GM23248 (cell line): ENCODE data around the gene VPS39. TPM values are rescaled to one million over a fixed set of nuclear protein-coding genes. Genes with fewer than 3 reads are reported as not detected.

Source experiments
- DNase-seq: peaks from one replicate; pipeline ENCODE4 v3.0.0-alpha.2; 2015
- H2AFZ ChIP-seq: fragments of 200-600 bp; sonication (generic); 2 replicates; pipeline ENCODE4 v1.6.1; 2016; ENCODE audit warnings: antibody characterized with exemption
- H3F3A ChIP-seq: fragments of 200-600 bp; sonication (generic); 2 replicates; pipeline ENCODE4 v1.6.1; 2016; ENCODE audit warnings: mild to moderate bottlenecking, antibody characterized with exemption, mixed run types; ENCODE audit not compliant: insufficient read depth
- H3K27ac ChIP-seq: fragments of 200-600 bp; sonication (generic); 2 replicates; pipeline ENCODE4 v1.5.1; 2016; ENCODE audit warnings: mild to moderate bottlenecking
- H3K27me3 ChIP-seq: fragments of 200-600 bp; sonication (generic); replicated peaks from 2 replicates; pipeline ENCODE4 v1.6.1; 2016; ENCODE audit warnings: mild to moderate bottlenecking; ENCODE audit not compliant: insufficient read depth
- H3K36me3 ChIP-seq: fragments of 200-600 bp; sonication (generic); 2 replicates; pipeline ENCODE4 v1.6.1; 2016; ENCODE audit warnings: low read depth, mild to moderate bottlenecking
- H3K4me1 ChIP-seq: fragments of 200-600 bp; sonication (generic); 2 replicates; pipeline ENCODE4 v1.6.1; 2016; ENCODE audit warnings: mild to moderate bottlenecking; ENCODE audit not compliant: insufficient read depth
- H3K4me2 ChIP-seq: fragments of 200-600 bp; sonication (generic); one replicate; pipeline ENCODE4 v1.6.1; 2016; ENCODE audit warnings: mild to moderate bottlenecking; ENCODE audit not compliant: unreplicated experiment
- H3K4me3 ChIP-seq: fragments of 200-600 bp; sonication (generic); 2 replicates; pipeline ENCODE4 v1.5.1; 2016; ENCODE audit warnings: mild to moderate bottlenecking
- H3K79me2 ChIP-seq: fragments of 200-600 bp; sonication (generic); 2 replicates; pipeline ENCODE4 v1.6.1; 2016; ENCODE audit warnings: mild to moderate bottlenecking; ENCODE audit not compliant: insufficient read depth
- H3K9ac ChIP-seq: fragments of 200-600 bp; sonication (generic); 2 replicates; pipeline ENCODE4 v1.6.1; 2016; ENCODE audit warnings: mild to moderate bottlenecking
- H3K9me2 ChIP-seq: fragments of 200-600 bp; sonication (generic); 2 replicates; pipeline ENCODE4 v1.6.1; 2016; ENCODE audit warnings: mixed run types, mild to moderate bottlenecking, moderate library complexity; ENCODE audit not compliant: insufficient read depth
- H3K9me3 ChIP-seq: fragments of 200-600 bp; sonication (generic); one replicate; pipeline ENCODE4 v1.6.1; 2017; ENCODE audit warnings: low read depth
- H4K20me1 ChIP-seq: fragments of 200-600 bp; sonication (generic); 2 replicates; pipeline ENCODE4 v1.6.0; 2016; ENCODE audit not compliant: insufficient read depth
- EZH2 ChIP-seq: fragments of 200-600 bp; sonication (generic); IDR thresholded peaks from 2 replicates; pipeline ENCODE4 v1.6.1; 2018; ENCODE audit warnings: antibody characterized with exemption, mild to moderate bottlenecking; ENCODE audit not compliant: insufficient read depth, poor library complexity, severe bottlenecking
- EZH2phosphoT487 ChIP-seq: fragments of 200-600 bp; sonication (generic); IDR thresholded peaks from 2 replicates; pipeline ENCODE4 v1.6.1; 2018; ENCODE audit warnings: antibody characterized with exemption, moderate library complexity, mild to moderate bottlenecking, low read depth; ENCODE audit not compliant: insufficient read depth
- WGBS, 2 experiments: methylation state at CpG; one replicate each; pipeline ENCODE4 v1.1.6; 2015 to 2017; ENCODE audit warnings: low lambda C conversion rate in 2 of 2, low coverage in 1 of 2; ENCODE audit errors: missing lambda C conversion rate in 2 of 2; 5-methylcytosine and 5-hydroxymethylcytosine counted together
- in situ Hi-C: fragments of 300-500 bp; cut with MboI; formaldehyde crosslinking; loops from 2 replicates; pipeline ENCODE4 v1.15.0; 2020
- polyA plus RNA-seq: library from polyadenylated mRNA; unstranded; fragments of >200 nt; fragmentation: Nextera tagmentation; extraction: Ambion mirVana; gene quantifications from 2 replicates; pipeline ENCODE4 v1.2.1, GENCODE V29; 2016
- total RNA-seq: library from RNA; depleted of rRNA; stranded (reverse); fragments of >200 nt; shearing (Covaris generic); gene quantifications from 2 replicates; pipeline ENCODE4 v1.2.3, GENCODE V29; 2014

Gene VPS39
- total and polyA plus RNA-seq, 2 experiments from 2014 or later = 33.0 to 49.3 TPM

DNA sequence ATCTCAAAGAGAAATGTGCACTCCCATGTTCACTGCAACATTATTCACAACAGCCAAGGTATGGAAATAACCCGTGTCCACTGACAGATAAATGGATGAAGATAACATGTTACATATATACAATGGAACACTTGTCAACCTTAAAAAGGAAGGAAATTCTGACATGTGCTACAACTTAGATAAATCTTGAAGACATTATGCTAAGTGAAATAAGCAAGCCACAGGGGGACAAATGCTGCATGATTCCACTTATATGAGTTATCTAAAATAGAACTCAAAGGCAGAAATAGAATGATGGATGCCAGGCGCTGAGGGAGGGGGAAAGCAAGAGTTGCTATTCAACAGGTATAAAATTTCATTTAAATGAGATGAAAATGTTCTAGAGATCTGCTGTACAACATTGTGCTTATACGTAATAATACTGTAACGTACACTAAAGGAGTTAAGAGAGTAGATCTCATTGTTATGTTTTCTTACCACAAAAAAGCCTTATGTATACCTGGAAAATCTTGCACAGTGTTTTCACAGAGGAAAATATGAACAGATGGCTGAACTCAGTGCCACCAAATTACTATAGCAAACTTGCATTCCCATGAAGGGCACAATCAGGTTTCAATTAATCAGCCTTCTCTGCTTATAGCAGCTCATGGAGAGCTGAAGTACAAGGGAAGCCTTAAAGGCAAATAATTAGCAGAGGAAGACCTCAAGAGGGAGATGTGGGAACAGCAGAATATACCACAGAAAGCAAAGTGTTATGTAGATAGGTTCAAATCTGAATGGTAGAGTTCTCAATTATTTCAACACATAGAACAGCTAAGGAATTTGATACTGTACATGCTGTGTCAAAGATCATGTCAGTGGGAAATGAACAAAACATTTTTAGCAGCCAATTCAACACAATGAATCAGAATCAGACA, 8.1 kb upstream of the VPS39 start:
- no peaks in the 10 kb centered on the region for H3K9me3 ChIP-seq
- peaks cover 81% of the 10 kb centered on the region for H3K36me3 ChIP-seq
- in situ Hi-C loops = no loop called here
- no peak overlapping the region for H3K27ac ChIP-seq
- peaks cover 48% of the 10 kb centered on the region for H3F3A ChIP-seq
- H3K79me2 ChIP-seq = peaks cover 31% of the 10 kb centered on the region
- no peak overlapping the region for H3K4me3 ChIP-seq
- peak; percentile 6 for DNase-seq
- H3K4me1 ChIP-seq = no peaks in the 10 kb centered on the region
- no peak for TF ChIP-seq EZH2
- TF ChIP-seq EZH2phosphoT487 = no peak
- no peaks in the 10 kb centered on the region for H4K20me1 ChIP-seq
- H2AFZ ChIP-seq = no peak overlapping the region
- no peaks in the 10 kb centered on the region for H3K27me3 ChIP-seq
- H3K4me2 ChIP-seq = no peak overlapping the region
- H3K9ac ChIP-seq = no peak overlapping the region
- 95 to 96% methylated on average over 4 of the region's 4 CpGs for WGBS, 2 experiments
- no peaks in the 10 kb centered on the region for H3K9me2 ChIP-seq

DNA sequence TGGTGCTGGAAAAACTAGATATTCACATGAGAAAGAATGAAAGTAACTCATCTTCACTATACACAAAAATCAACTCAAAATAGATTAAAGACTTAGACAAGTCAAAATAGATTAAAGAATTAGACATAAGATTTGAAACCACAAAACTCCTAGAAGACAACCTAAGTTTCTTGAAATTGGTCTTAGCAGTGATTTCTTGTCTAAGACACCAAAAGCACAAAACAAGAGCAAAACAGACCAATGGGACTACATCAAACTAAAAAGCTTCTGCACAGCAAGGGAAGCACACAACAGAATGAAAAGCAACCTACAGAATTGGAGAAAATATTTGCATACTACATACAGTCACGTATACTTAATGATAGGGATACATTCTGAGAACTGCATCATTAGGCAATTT, 6.5 kb upstream of the VPS39 start:
- Histone ChIP-seq H3F3A (peaks cover 63% of the 10 kb centered on the region), H4K20me1 (no peaks in the 10 kb centered on the region), H3K9me3 (no peaks in the 10 kb centered on the region), H3K27ac (no peak overlapping the region), H3K36me3 (peaks cover 85% of the 10 kb centered on the region), H3K4me2 (no peak overlapping the region), H3K9ac (no peak overlapping the region), H3K79me2 (peaks cover 31% of the 10 kb centered on the region), H2AFZ (no peak overlapping the region), H3K4me1 (no peaks in the 10 kb centered on the region), H3K27me3 (no peaks in the 10 kb centered on the region), H3K4me3 (no peak overlapping the region), H3K9me2 (no peaks in the 10 kb centered on the region)
- in situ Hi-C loops = no loop called here
- no peak for TF ChIP-seq EZH2phosphoT487
- TF ChIP-seq EZH2 = no peak
- WGBS, 2 experiments = 85 to 96% methylated on average over 1 of the region's 1 CpG
- DNase-seq = no peak

DNA sequence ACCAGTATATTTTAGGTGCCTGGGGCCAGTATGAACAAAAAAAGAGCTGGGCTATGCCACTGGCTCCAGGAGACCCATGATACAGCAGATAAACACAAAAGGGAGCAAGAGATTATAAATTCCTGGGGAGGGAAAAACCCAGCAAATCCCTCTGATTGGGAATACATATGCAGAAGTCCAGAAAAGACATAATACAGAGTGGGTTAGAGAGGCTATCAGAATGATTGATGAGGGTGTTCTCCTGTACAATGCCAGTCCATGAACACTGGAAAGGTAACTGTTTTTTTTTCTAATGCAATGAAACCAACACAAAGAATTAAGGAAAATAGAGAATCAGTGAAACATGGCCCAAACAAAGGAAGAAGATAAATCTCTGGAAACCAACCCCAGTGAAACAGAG, 5.4 kb upstream of the VPS39 start:
- Histone ChIP-seq H2AFZ (no peak overlapping the region), H3K4me3 (no peak overlapping the region), H3K27ac (no peak overlapping the region), H3K9me2 (no peaks in the 10 kb centered on the region), H3K9me3 (no peaks in the 10 kb centered on the region), H3K9ac (no peak overlapping the region), H3K79me2 (peaks cover 33% of the 10 kb centered on the region), H3K27me3 (no peaks in the 10 kb centered on the region), H3K36me3 (peaks cover 74% of the 10 kb centered on the region), H3F3A (peaks cover 63% of the 10 kb centered on the region), H4K20me1 (no peaks in the 10 kb centered on the region), H3K4me2 (no peak overlapping the region), H3K4me1 (0 out of 2 replicates have a peak, but pooled peaks cover 2% of the 10 kb centered on the region)
- DNase-seq = no peak
- no peak for TF ChIP-seq EZH2phosphoT487
- TF ChIP-seq EZH2 = no peak
- in situ Hi-C loops = no loop called here

DNA sequence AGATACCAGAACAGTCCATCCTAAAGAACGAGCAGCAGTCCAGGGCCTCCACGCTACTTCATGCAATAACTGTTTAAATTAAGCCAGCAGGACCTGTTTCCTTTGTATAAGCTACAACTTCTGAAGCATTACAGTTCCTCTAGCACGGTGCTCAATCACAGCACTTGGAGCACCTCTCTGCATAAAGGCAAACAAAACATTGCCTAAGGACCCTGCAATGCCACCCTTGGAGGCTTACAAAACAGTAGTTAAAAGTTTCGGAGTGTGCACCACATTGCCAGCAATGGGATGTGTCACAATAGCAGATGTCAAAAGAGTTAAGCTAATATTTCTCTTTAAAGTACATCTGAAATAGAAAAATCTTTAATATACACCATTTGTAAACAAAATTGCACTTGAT, 2.6 kb upstream of the VPS39 start:
- no peak overlapping the region for H3K27ac ChIP-seq
- no peak overlapping the region for H3K4me3 ChIP-seq
- no peaks in the 10 kb centered on the region for H3K9me3 ChIP-seq
- peaks cover 54% of the 10 kb centered on the region for H3K79me2 ChIP-seq
- H3K9ac ChIP-seq = no peak overlapping the region
- H4K20me1 ChIP-seq = no peaks in the 10 kb centered on the region
- no peaks in the 10 kb centered on the region for H3K9me2 ChIP-seq
- WGBS, 2 experiments = 95 to 99% methylated on average over 4 of the region's 4 CpGs
- in situ Hi-C loops = no loop called here
- H3K36me3 ChIP-seq = peaks cover 45% of the 10 kb centered on the region
- no peak for TF ChIP-seq EZH2phosphoT487
- TF ChIP-seq EZH2 = no peak
- H3K4me2 ChIP-seq = no peak overlapping the region
- peaks cover 44% of the 10 kb centered on the region for H3F3A ChIP-seq
- no peak for DNase-seq
- H3K27me3 ChIP-seq = no peaks in the 10 kb centered on the region
- H2AFZ ChIP-seq = no peak overlapping the region
- H3K4me1 ChIP-seq = peaks cover 11% of the 10 kb centered on the region
